ENCODE data around the gene CENPW.

GRCh38 chr6:126356526-126356925 lies 16.6 kb downstream of the CENPW start:
- TF ChIP-seq CTCF (IDR thresholded peaks at IDR 0.05 in 2 of 3, conservative IDR thresholded peaks at IDR 0.05 in 1 of 3; ENCODE audit: borderline replicate concordance in 1 of 3, insufficient read depth in 1 of 3, low read depth in 2 of 3, low read length in 2 of 3) = no peak
- no peak for TF ChIP-seq SIN3A (IDR thresholded peaks at IDR 0.05; ENCODE audit: low read depth)
- no peak for TF ChIP-seq POLR2A (IDR thresholded peaks at IDR 0.05; ENCODE audit: borderline replicate concordance, extremely low read depth, insufficient read depth, insufficient read length)
- no peak for TF ChIP-seq ZBTB33 (IDR thresholded peaks at IDR 0.05; ENCODE audit: extremely low read depth, insufficient replicate concordance, low read length)
- no peak for TF ChIP-seq EZH2phosphoT487 (IDR thresholded peaks at IDR 0.05; ENCODE audit: borderline replicate concordance)
- TF ChIP-seq TCF7L2 (IDR thresholded peaks at IDR 0.05; ENCODE audit: borderline replicate concordance, extremely low read depth, insufficient read depth, insufficient read length) = no peak
- TF ChIP-seq EZH2 (IDR thresholded peaks at IDR 0.05) = no peak
- no peak for TF ChIP-seq YY1 (IDR thresholded peaks at IDR 0.05; ENCODE audit: extremely low read depth, insufficient replicate concordance, low read depth, low read length)
- no peak for TF ChIP-seq JUND (IDR thresholded peaks at IDR 0.05)
- TF ChIP-seq ATF3 (IDR thresholded peaks at IDR 0.05) = no peak
- no peak for TF ChIP-seq ZFX (IDR thresholded peaks at IDR 0.05)
